ENCODE data around the gene MKRN2. TPM values are rescaled to one million over a fixed set of nuclear protein-coding genes. Genes with fewer than 3 reads are reported as not detected.

MKRN2 gene
- total and polyA plus RNA-seq, 9 of the 15 experiments (the other 6 are each of a cell fraction or from before 2014, with no cell fraction given), result 29.4 to 63.2 (median 42.9) TPM

DNA sequence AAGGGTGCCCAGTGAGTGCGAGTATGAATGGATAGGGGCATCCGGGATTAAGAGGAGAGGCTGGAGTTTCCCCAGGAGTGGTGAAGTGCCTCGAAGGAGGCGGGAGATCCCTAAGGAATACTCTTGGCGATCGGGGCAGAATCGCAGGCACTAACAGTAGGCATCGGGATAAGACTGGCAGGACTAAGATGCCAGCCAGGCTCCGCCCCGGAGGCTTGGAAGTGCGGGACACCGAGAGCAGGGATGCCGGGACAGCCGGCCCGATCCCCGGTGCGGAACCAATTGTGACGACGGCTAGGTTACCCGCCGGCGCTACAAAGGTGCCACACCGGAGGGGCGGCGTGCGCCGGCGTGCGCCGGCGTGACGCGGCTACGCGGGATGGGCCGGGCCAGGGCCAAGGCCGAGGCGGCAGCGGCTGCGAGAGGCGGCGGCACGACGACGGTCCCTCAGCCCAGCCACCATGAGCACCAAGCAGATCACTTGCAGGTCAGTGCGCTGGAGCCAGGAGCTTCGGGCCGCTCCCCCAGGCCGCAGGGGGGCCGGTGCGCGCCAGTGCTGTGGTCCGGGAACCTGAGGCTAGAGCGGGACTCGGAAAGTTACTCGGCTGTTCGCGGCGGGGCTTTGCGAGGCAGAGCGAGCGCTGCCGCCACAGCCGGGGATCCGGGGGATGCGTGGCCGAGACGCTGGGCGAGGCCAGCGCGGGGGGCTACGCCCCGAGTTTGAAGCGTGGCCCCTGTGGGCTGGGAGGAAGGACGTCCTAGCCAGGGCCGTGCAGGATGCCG, at the start of gene MKRN2 (continued):
- TF ChIP-seq SIX5 (IDR thresholded peaks at IDR 0.05; ENCODE audit: borderline replicate concordance in 1 of 2, insufficient read depth in 1 of 2, low read depth in 1 of 2, low read length in 2 of 2) (peak; percentile 52 to 56; a peak in 3 of 4 replicates), ZBED1 (IDR thresholded peaks at IDR 0.05) (0 out of 2 replicates have a peak, but pooled peaks have one; percentile 60), GATAD2A (IDR thresholded peaks at IDR 0.05) (peak; percentile 27; the same call in 1 of the 2 replicates), PHF8 (IDR thresholded peaks at IDR 0.05; ENCODE audit: borderline replicate concordance, low read length) (peak; percentile 99), TCFL5 (CRISPR knock-in tag; conservative IDR thresholded peaks at IDR 0.05) (no peak), KDM2B (CRISPR knock-in tag; IDR thresholded peaks at IDR 0.05) (peak; percentile 90), ZNF175 (CRISPR knock-in tag; IDR thresholded peaks at IDR 0.05; ENCODE audit: low read depth) (no peak)
- TF ChIP-seq, protein P1, sequence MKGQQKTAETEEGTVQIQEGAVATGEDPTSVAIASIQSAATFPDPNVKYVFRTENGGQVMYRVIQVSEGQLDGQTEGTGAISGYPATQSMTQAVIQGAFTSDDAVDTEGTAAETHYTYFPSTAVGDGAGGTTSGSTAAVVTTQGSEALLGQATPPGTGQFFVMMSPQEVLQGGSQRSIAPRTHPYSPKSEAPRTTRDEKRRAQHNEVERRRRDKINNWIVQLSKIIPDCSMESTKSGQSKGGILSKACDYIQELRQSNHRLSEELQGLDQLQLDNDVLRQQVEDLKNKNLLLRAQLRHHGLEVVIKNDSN (CRISPR knock-in tag; IDR thresholded peaks at IDR 0.05), result peak; percentile 17; the same call in 1 of the 2 replicates
- TF ChIP-seq, protein P2, sequence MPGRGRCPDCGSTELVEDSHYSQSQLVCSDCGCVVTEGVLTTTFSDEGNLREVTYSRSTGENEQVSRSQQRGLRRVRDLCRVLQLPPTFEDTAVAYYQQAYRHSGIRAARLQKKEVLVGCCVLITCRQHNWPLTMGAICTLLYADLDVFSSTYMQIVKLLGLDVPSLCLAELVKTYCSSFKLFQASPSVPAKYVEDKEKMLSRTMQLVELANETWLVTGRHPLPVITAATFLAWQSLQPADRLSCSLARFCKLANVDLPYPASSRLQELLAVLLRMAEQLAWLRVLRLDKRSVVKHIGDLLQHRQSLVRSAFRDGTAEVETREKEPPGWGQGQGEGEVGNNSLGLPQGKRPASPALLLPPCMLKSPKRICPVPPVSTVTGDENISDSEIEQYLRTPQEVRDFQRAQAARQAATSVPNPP (IDR thresholded peaks at IDR 0.05; ENCODE audit: borderline replicate concordance, insufficient read depth, insufficient read length), result no peak
- TF ChIP-seq, protein P3, sequence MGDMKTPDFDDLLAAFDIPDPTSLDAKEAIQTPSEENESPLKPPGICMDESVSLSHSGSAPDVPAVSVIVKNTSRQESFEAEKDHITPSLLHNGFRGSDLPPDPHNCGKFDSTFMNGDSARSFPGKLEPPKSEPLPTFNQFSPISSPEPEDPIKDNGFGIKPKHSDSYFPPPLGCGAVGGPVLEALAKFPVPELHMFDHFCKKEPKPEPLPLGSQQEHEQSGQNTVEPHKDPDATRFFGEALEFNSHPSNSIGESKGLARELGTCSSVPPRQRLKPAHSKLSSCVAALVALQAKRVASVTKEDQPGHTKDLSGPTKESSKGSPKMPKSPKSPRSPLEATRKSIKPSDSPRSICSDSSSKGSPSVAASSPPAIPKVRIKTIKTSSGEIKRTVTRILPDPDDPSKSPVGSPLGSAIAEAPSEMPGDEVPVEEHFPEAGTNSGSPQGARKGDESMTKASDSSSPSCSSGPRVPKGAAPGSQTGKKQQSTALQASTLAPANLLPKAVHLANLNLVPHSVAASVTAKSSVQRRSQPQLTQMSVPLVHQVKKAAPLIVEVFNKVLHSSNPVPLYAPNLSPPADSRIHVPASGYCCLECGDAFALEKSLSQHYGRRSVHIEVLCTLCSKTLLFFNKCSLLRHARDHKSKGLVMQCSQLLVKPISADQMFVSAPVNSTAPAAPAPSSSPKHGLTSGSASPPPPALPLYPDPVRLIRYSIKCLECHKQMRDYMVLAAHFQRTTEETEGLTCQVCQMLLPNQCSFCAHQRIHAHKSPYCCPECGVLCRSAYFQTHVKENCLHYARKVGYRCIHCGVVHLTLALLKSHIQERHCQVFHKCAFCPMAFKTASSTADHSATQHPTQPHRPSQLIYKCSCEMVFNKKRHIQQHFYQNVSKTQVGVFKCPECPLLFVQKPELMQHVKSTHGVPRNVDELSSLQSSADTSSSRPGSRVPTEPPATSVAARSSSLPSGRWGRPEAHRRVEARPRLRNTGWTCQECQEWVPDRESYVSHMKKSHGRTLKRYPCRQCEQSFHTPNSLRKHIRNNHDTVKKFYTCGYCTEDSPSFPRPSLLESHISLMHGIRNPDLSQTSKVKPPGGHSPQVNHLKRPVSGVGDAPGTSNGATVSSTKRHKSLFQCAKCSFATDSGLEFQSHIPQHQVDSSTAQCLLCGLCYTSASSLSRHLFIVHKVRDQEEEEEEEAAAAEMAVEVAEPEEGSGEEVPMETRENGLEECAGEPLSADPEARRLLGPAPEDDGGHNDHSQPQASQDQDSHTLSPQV (IDR thresholded peaks at IDR 0.05), result peak; percentile 80
- TF ChIP-seq, protein P4, sequence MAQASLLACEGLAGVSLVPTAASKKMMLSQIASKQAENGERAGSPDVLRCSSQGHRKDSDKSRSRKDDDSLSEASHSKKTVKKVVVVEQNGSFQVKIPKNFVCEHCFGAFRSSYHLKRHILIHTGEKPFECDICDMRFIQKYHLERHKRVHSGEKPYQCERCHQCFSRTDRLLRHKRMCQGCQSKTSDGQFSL (CRISPR knock-in tag; IDR thresholded peaks at IDR 0.05), result peak; percentile 83
- TF ChIP-seq, protein P4 (tag; IDR thresholded peaks at IDR 0.05), result no peak
- TF ChIP-seq, protein P5, sequence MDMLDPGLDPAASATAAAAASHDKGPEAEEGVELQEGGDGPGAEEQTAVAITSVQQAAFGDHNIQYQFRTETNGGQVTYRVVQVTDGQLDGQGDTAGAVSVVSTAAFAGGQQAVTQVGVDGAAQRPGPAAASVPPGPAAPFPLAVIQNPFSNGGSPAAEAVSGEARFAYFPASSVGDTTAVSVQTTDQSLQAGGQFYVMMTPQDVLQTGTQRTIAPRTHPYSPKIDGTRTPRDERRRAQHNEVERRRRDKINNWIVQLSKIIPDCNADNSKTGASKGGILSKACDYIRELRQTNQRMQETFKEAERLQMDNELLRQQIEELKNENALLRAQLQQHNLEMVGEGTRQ (CRISPR knock-in tag; IDR thresholded peaks at IDR 0.05), result no peak
